Measurements from ENCODE around the gene WASHC4. TPM values are rescaled to one million over a fixed set of nuclear protein-coding genes. Genes with fewer than 3 reads are reported as not detected.

WASHC4 gene
- total RNA-seq, 1 experiment from 2014 or later: 41.2 TPM

GRCh38 chr12:105113094-105113493 is 5.6 kb downstream of the WASHC4 start:
- no peak overlapping the region for H3K56ac ChIP-seq (ENCODE audit: insufficient read length, low read depth, low read length)
- H2AFZ ChIP-seq (ENCODE audit: low read length): no peak overlapping the region
- H2BK5ac ChIP-seq (ENCODE audit: insufficient read length, low read length): no peak overlapping the region
- H4K91ac ChIP-seq (ENCODE audit: insufficient read length, low read depth, low read length): no peak overlapping the region
- peaks cover 21 to 48% (median 42%) of the 10 kb centered on the region in 3 experiments for H3K36me3 Mint-ChIP-seq (ENCODE audit: insufficient read depth in 1 of 3, low read depth in 3 of 3)
- H3K27me3 Mint-ChIP-seq (ENCODE audit: low read depth): no peaks in the 10 kb centered on the region
- no CpG with 5 or more reads among the region's 3 CpGs for WGBS (ENCODE audit: extremely low coverage, insufficient read length, low lambda C conversion rate)
- H4K5ac ChIP-seq (ENCODE audit: insufficient read length, low read depth, low read length): no peak overlapping the region
- H3K18ac ChIP-seq (ENCODE audit: insufficient read length, low read depth, low read length): no peak overlapping the region
- H3K9me3 ChIP-seq (ENCODE audit: control insufficient read depth, low read depth, low read length): no peaks in the 10 kb centered on the region
- H3K4me1 Mint-ChIP-seq: peaks cover 32 to 44% of the 10 kb centered on the region in 2 experiments
- H3T11ph ChIP-seq (ENCODE audit: low read length): no peak overlapping the region
- no peak overlapping the region for H4K8ac ChIP-seq (replicated peaks; ENCODE audit: insufficient read length, low read depth, low read length)
- H3K27ac ChIP-seq (ENCODE audit: insufficient read length, low read depth, low read length): no peak overlapping the region
- H4K20me1 ChIP-seq (ENCODE audit: control insufficient read depth, insufficient read depth, insufficient read length): no peaks in the 10 kb centered on the region
- H2BK120ac ChIP-seq (ENCODE audit: low read depth, low read length, poor library complexity, severe bottlenecking): no peak overlapping the region
- H3K27ac Mint-ChIP-seq: no peak overlapping the region
- H3K79me2 ChIP-seq (ENCODE audit: insufficient read depth, low read length): peaks cover 18% of the 10 kb centered on the region; the same call in 1 of the 2 replicates
- no peak for TF ChIP-seq CTCF (conservative IDR thresholded peaks at IDR 0.05)
- H3K4me3 Mint-ChIP-seq: no peak overlapping the region
- H3K27me3 ChIP-seq (ENCODE audit: insufficient read depth, low read length): no peaks in the 10 kb centered on the region
- H3K9me3 Mint-ChIP-seq: 0 out of 5 replicates have a peak, but pooled peaks cover 0 to 2% of the 10 kb centered on the region in 2 experiments
- H3K4ac ChIP-seq (ENCODE audit: low read depth, low read length): no peak overlapping the region
- no peak overlapping the region for H2BK15ac ChIP-seq (ENCODE audit: low read depth, low read length)
- no peak overlapping the region for H2BK12ac ChIP-seq (ENCODE audit: insufficient read length, low read depth, low read length)
- no peak overlapping the region for H2AK5ac ChIP-seq (ENCODE audit: insufficient read length, low read length)
- H3K23ac ChIP-seq (ENCODE audit: insufficient read length, low read depth, low read length): no peak overlapping the region
- no peaks in the 10 kb centered on the region for H3K79me1 ChIP-seq (ENCODE audit: insufficient read depth, low read depth, low read length, poor library complexity, severe bottlenecking)
- no peak for DNase-seq
- H3K4me2 ChIP-seq (ENCODE audit: insufficient read depth, insufficient read length, low read length): no peak overlapping the region
- H3K4me1 ChIP-seq (ENCODE audit: insufficient read depth, low read length): no peaks in the 10 kb centered on the region; the same call in 1 of the 2 replicates
- H3K9ac ChIP-seq (ENCODE audit: extremely low read depth, insufficient read length, low read length): no peak overlapping the region
- H3K14ac ChIP-seq (ENCODE audit: insufficient read depth, low read length): no peak overlapping the region
- H2BK20ac ChIP-seq (ENCODE audit: low read depth, low read length, poor library complexity, severe bottlenecking): no peak overlapping the region
- peaks cover 2% of the 10 kb centered on the region for H3K23me2 ChIP-seq (ENCODE audit: insufficient read length, low read depth, low read length, poor library complexity, severe bottlenecking)
